Ovary (tissue), 3 donors: ENCODE measurements around the gene DGKA.

Experiments used
- CTCF ChIP-seq, 3 donors: fragments of 450-650 bp in 2 of 3; fragments of 200-600 bp in 1 of 3; IDR thresholded peaks; one replicate each; pipeline versions ENCODE4 v1.5.1 to v1.8.0; 2016 to 2022; ENCODE audit warnings: antibody characterized with exemption in 3 of 3, mild to moderate bottlenecking in 1 of 3
- POLR2A ChIP-seq: fragments of 450-650 bp; IDR thresholded peaks from one replicate; pipeline ENCODE4 v1.6.1; 2017; ENCODE audit warnings: antibody characterized with exemption, mild to moderate bottlenecking, moderate library complexity
- donor health status: DM: no; HTN: no; CAD: no.

- TF ChIP-seq CTCF (IDR thresholded peaks at IDR 0.05) (no peak), POLR2A (no peak)
Measured at GRCh38 chr12:55925870-55926737, 4.9 kb upstream of the DGKA start.
